Caco-2 (cell line): ENCODE measurements around the gene MCTP2. TPM values are rescaled to one million over a fixed set of nuclear protein-coding genes. Genes with fewer than 3 reads are reported as not detected.

ENCODE experiments used
- BruUV-seq: library from RNA; stranded (reverse); fragments of 400-500 nt; replicated peaks from 2 replicates; lab custom pipeline; 2021; lab: Mats Ljungman, UMichigan
- CTCF ChIA-PET: fragments of 300-600 bp; sonication (Branson Sonifier 250); formaldehyde crosslinking; loops from one replicate; lab custom pipeline; 2022; ENCODE audit warnings: antibody characterized with exemption; lab: Charles Lee
- POLR2A ChIA-PET: fragments of 300-600 bp; sonication (Branson Sonifier 250); formaldehyde crosslinking; loops from one replicate; lab custom pipeline; 2022; ENCODE audit warnings: antibody characterized with exemption; lab: Charles Lee
- DNase-seq, 2 experiments: peaks; one replicate each; pipeline versions ENCODE4 v3.0.0 to v3.0.0-alpha.2; 2020 to 2022
- H3K27me3 ChIP-seq: replicated peaks from 2 replicates; pipeline ENCODE4 v1.6.0; 2011; ENCODE audit warnings: low read length; ENCODE audit not compliant: control insufficient read depth, insufficient read depth
- H3K36me3 ChIP-seq: 2 replicates; pipeline ENCODE4 v1.5.1; 2011; ENCODE audit warnings: low read length; ENCODE audit not compliant: control insufficient read depth, insufficient read depth
- H3K4me1 ChIP-seq: fragments of 250-450 bp; sonication (Bioruptor Pico); 2 replicates; pipeline ENCODE4 v1.5.1; 2020; ENCODE audit warnings: mild to moderate bottlenecking
- H3K4me3 ChIP-seq: 2 replicates; pipeline ENCODE4 v1.5.1; 2011; ENCODE audit warnings: low read depth, mild to moderate bottlenecking, control low read depth, low read length
- H3K9me3 ChIP-seq: fragments of 250-450 bp; sonication (Bioruptor Pico); 2 replicates; pipeline ENCODE4 v1.5.1; 2020; ENCODE audit warnings: mild to moderate bottlenecking, moderate library complexity
- H3K27ac Mint-ChIP-seq: one replicate; pipeline ENCODE4 v1.8.0; 2022; ENCODE audit warnings: mixed read lengths; ENCODE audit not compliant: unreplicated experiment
- H3K27me3 Mint-ChIP-seq: one replicate; pipeline ENCODE4 v1.8.0; 2022; ENCODE audit warnings: mixed read lengths; ENCODE audit not compliant: insufficient read depth, unreplicated experiment
- H3K36me3 Mint-ChIP-seq: one replicate; pipeline ENCODE4 v1.8.0; 2022; ENCODE audit warnings: mild to moderate bottlenecking, mixed read lengths; ENCODE audit not compliant: insufficient read depth, unreplicated experiment
- H3K4me1 Mint-ChIP-seq: one replicate; pipeline ENCODE4 v1.8.0; 2022; ENCODE audit warnings: low read depth, mixed read lengths; ENCODE audit not compliant: unreplicated experiment
- H3K4me3 Mint-ChIP-seq: one replicate; pipeline ENCODE4 v1.8.0; 2022; ENCODE audit warnings: mild to moderate bottlenecking, moderate library complexity, mixed read lengths; ENCODE audit not compliant: unreplicated experiment
- H3K9me3 Mint-ChIP-seq: one replicate; pipeline ENCODE4 v1.8.0; 2022; ENCODE audit warnings: mixed read lengths; ENCODE audit not compliant: unreplicated experiment
- intact Hi-C: fragments of 100-400 bp; cut with micrococcal nuclease; formaldehyde crosslinking; loops from one replicate; pipeline ENCODE4 v1.10.0; 2022; ENCODE audit not compliant: unreplicated experiment
- total RNA-seq: library from RNA; stranded (reverse); gene quantifications from 2 replicates; pipeline ENCODE4 v1.2.3, GENCODE V29; 2022
- TF ChIP-seq, protein P1 (sequence below), 2 experiments: fragments of 200-600 bp in 1 of 2; IDR thresholded peaks; 1 replicate in 1 of 2; 2 replicates in 1 of 2; pipeline versions ENCODE4 v1.5.1 to v1.8.0; 2011 to 2022; ENCODE audit warnings: antibody characterized with exemption in 1 of 2, control low read depth in 1 of 2, inconsistent platforms in 1 of 2, low read depth in 1 of 2, low read length in 1 of 2, mild to moderate bottlenecking in 1 of 2, moderate library complexity in 1 of 2; ENCODE audit not compliant: insufficient read depth in 1 of 2, severe bottlenecking in 1 of 2, unreplicated experiment in 1 of 2

The MCTP2 gene
- total RNA-seq, 1 experiment from 2014 or later, result 9.9 TPM

DNA sequence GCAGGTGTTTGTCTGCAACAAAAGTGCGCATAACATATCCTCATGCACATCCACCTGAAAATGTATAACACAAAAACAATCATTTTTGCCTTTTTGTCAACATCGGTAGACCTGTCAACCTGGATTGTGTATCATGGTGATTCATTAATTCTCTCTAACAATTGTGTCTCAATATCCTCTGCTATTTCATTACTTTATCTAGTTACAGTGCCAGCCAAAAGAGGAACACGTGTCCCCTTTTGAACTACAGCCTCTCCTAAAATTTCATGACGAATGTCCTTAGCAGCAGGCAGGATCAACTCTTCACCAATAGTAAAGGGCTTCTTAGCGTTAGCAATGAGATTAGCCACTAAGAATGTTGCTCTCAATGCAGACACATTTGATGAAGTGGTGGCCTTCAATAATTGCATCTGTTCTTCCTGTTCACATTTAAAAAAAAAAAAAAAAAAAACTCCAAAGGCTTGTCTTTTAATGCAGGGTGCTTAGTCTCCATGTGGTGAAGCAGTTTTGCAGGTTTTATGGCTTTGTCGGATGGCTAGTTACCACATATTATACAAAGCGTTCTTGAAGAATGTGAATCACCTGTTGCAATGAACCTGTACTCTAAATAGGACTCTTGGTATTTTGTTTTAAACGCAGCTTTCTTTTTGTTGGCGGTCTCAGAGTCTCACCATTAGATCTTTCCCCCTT lies 45.7 kb upstream of the MCTP2 start:
- no peaks in the 10 kb centered on the region for H3K9me3 ChIP-seq
- H3K27me3 Mint-ChIP-seq, result peaks cover 4% of the 10 kb centered on the region
- ChIA-PET POLR2A (no interaction called here), CTCF (no interaction called here)
- no TSS peak for BruUV-seq
- H3K27me3 ChIP-seq, result no peaks in the 10 kb centered on the region
- TF ChIP-seq, protein P1, sequence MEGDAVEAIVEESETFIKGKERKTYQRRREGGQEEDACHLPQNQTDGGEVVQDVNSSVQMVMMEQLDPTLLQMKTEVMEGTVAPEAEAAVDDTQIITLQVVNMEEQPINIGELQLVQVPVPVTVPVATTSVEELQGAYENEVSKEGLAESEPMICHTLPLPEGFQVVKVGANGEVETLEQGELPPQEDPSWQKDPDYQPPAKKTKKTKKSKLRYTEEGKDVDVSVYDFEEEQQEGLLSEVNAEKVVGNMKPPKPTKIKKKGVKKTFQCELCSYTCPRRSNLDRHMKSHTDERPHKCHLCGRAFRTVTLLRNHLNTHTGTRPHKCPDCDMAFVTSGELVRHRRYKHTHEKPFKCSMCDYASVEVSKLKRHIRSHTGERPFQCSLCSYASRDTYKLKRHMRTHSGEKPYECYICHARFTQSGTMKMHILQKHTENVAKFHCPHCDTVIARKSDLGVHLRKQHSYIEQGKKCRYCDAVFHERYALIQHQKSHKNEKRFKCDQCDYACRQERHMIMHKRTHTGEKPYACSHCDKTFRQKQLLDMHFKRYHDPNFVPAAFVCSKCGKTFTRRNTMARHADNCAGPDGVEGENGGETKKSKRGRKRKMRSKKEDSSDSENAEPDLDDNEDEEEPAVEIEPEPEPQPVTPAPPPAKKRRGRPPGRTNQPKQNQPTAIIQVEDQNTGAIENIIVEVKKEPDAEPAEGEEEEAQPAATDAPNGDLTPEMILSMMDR (IDR thresholded peaks at IDR 0.05; ENCODE audit: insufficient read depth in 1 of 2, low read depth in 1 of 2, low read length in 1 of 2, severe bottlenecking in 1 of 2, unreplicated experiment in 1 of 2), result no peak
- no peaks in the 10 kb centered on the region for H3K36me3 ChIP-seq
- H3K4me1 Mint-ChIP-seq, result no peaks in the 10 kb centered on the region
- no peaks in the 10 kb centered on the region for H3K9me3 Mint-ChIP-seq
- no peak overlapping the region for H3K27ac Mint-ChIP-seq
- no peak for DNase-seq
- H3K4me3 Mint-ChIP-seq, result no peak overlapping the region
- H3K36me3 Mint-ChIP-seq, result no peaks in the 10 kb centered on the region
- H3K4me3 ChIP-seq, result no peak overlapping the region
- intact Hi-C loops, result no loop called here
- H3K4me1 ChIP-seq, result no peaks in the 10 kb centered on the region

GRCh38 chr15:94186770-94187331 lies 44.5 kb upstream of the MCTP2 start:
- H3K4me1 Mint-ChIP-seq, result no peaks in the 10 kb centered on the region
- no peak overlapping the region for H3K4me3 Mint-ChIP-seq
- Histone ChIP-seq H3K9me3 (no peaks in the 10 kb centered on the region), H3K27me3 (no peaks in the 10 kb centered on the region), H3K4me1 (no peaks in the 10 kb centered on the region), H3K4me3 (no peak overlapping the region), H3K36me3 (no peaks in the 10 kb centered on the region)
- intact Hi-C loops, result no loop called here
- no peak for DNase-seq
- no peak overlapping the region for H3K27ac Mint-ChIP-seq
- H3K27me3 Mint-ChIP-seq, result peaks cover 8% of the 10 kb centered on the region
- POLR2A ChIA-PET, result no interaction called here
- H3K9me3 Mint-ChIP-seq, result no peaks in the 10 kb centered on the region
- no peaks in the 10 kb centered on the region for H3K36me3 Mint-ChIP-seq
- CTCF ChIA-PET, result no interaction called here
- TF ChIP-seq, protein P1 (IDR thresholded peaks at IDR 0.05; ENCODE audit: insufficient read depth in 1 of 2, low read depth in 1 of 2, low read length in 1 of 2, severe bottlenecking in 1 of 2, unreplicated experiment in 1 of 2), result no peak
- BruUV-seq, result no TSS peak

DNA sequence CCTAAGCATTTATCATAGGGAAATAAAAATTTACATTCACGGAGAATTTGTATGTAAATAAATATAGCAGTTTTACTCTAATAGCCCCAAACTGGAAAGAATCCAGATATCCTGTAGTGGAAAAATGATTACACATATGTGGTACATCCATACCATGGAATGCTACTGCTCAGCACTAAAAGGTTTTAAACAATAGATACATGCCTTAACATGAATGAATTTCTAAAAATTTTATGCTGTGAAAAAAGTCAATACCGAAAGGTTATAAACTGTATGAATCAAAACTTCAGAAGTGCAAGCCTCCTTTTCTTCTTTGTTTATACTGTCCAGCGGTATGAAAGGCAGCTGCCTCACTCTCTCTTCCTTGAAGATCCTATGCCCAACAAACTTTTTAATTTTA lies 37.5 kb upstream of the MCTP2 start:
- no peak overlapping the region for H3K4me3 Mint-ChIP-seq
- no peaks in the 10 kb centered on the region for H3K9me3 ChIP-seq
- no peaks in the 10 kb centered on the region for H3K4me1 Mint-ChIP-seq
- no peak overlapping the region for H3K27ac Mint-ChIP-seq
- H3K4me1 ChIP-seq, result no peaks in the 10 kb centered on the region
- H3K36me3 Mint-ChIP-seq, result no peaks in the 10 kb centered on the region
- no peaks in the 10 kb centered on the region for H3K36me3 ChIP-seq
- H3K9me3 Mint-ChIP-seq, result no peaks in the 10 kb centered on the region
- no peak for DNase-seq
- no peaks in the 10 kb centered on the region for H3K27me3 ChIP-seq
- ChIA-PET CTCF (no interaction called here), POLR2A (no interaction called here)
- TF ChIP-seq, protein P1 (IDR thresholded peaks at IDR 0.05; ENCODE audit: insufficient read depth in 1 of 2, low read depth in 1 of 2, low read length in 1 of 2, severe bottlenecking in 1 of 2, unreplicated experiment in 1 of 2), result no peak
- intact Hi-C loops, result no loop called here
- H3K27me3 Mint-ChIP-seq, result peaks cover 11% of the 10 kb centered on the region
- no peak overlapping the region for H3K4me3 ChIP-seq
- no TSS peak for BruUV-seq
